ENCODE data around the gene RAMP2.

The RAMP2 gene

DNA sequence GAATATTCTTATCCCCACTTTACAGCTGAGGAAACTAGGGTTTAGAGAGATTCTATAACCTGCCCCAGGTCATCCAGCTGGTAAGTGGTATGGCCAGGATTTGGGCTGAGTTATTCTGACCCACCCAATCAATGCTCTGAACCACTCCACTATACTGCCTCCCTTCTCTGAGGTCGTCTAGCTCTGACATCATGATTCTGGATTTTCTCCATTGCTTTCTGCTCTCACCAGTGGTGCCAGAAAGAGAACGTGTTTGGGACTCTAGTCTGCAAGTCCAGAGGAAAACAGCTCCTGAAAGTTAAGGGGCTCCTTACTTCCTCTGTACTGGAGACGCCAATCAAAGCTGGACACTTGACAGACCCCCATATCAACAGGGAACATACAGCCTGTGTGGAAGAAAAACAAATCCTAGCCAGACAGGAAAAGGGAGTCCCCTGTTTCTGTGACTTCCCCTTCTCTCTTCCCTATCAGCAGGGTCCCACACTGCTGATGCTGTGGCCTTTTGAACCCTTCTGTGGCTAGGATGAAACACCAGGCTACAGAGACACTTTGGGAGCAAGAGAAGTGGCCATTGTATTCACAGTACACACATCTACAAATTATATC lies 10.2 kb upstream of the RAMP2 start:
- no peak for DNase-seq (ENCODE audit: low read depth, low spot score)
- TF ChIP-seq, protein P1, sequence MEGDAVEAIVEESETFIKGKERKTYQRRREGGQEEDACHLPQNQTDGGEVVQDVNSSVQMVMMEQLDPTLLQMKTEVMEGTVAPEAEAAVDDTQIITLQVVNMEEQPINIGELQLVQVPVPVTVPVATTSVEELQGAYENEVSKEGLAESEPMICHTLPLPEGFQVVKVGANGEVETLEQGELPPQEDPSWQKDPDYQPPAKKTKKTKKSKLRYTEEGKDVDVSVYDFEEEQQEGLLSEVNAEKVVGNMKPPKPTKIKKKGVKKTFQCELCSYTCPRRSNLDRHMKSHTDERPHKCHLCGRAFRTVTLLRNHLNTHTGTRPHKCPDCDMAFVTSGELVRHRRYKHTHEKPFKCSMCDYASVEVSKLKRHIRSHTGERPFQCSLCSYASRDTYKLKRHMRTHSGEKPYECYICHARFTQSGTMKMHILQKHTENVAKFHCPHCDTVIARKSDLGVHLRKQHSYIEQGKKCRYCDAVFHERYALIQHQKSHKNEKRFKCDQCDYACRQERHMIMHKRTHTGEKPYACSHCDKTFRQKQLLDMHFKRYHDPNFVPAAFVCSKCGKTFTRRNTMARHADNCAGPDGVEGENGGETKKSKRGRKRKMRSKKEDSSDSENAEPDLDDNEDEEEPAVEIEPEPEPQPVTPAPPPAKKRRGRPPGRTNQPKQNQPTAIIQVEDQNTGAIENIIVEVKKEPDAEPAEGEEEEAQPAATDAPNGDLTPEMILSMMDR (IDR thresholded peaks at IDR 0.05; ENCODE audit: low read depth, low read length) = no peak
- in situ Hi-C loops (cut with HindIII; ENCODE audit: low sequenced_read_pairs) = no loop called here
- no peak overlapping the region for H3K4me3 ChIP-seq (ENCODE audit: low read depth, low read length)

DNA sequence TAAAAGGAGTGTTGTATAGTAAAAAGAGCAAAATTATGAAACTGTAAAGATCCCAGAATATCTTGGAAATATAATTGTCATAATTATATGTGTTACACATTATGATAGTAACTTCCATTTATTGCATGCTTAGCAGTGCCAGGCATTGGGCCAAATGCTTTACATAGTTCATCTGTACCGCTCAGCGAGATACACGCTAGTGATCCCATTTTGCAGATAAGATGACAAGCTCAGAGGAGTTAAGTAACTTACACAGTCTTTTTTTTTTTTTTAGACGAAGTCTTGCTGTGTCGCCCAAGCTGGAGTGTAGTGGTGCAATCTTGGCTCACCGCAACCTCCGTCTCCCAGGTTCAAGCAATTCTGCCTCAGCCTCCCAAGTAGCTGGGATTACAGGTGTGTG lies 9.4 kb upstream of the RAMP2 start:
- no peak for DNase-seq (ENCODE audit: low read depth, low spot score)
- H3K4me3 ChIP-seq (ENCODE audit: low read depth, low read length) = no peak overlapping the region
- TF ChIP-seq, protein P1 (IDR thresholded peaks at IDR 0.05; ENCODE audit: low read depth, low read length) = no peak
- in situ Hi-C loops (cut with HindIII; ENCODE audit: low sequenced_read_pairs) = no loop called here

DNA sequence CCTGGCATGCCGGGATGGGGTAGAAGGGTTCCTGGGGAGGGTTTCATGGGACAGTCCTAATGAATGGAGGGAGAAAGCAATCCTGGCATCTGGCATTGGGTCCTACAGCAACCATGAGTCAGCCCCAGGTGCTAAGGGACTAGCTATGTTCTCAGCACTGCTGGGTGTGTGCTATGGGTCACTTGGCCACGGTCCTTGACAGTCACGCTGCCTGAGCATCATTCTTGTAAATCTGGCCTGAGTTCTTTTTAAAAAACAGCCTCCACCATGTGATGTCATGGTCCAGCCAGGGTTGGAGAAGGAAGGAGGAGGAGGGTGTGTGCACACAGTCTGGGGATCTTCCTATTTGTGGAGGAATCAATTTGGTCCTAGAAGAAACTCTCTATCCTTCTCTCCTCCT lies 6.2 kb upstream of the RAMP2 start:
- TF ChIP-seq, protein P1 (IDR thresholded peaks at IDR 0.05; ENCODE audit: low read depth, low read length) = no peak
- no peak overlapping the region for H3K4me3 ChIP-seq (ENCODE audit: low read depth, low read length)
- no peak for DNase-seq (ENCODE audit: low read depth, low spot score)
- in situ Hi-C loops (cut with HindIII; ENCODE audit: low sequenced_read_pairs) = no loop called here

DNA sequence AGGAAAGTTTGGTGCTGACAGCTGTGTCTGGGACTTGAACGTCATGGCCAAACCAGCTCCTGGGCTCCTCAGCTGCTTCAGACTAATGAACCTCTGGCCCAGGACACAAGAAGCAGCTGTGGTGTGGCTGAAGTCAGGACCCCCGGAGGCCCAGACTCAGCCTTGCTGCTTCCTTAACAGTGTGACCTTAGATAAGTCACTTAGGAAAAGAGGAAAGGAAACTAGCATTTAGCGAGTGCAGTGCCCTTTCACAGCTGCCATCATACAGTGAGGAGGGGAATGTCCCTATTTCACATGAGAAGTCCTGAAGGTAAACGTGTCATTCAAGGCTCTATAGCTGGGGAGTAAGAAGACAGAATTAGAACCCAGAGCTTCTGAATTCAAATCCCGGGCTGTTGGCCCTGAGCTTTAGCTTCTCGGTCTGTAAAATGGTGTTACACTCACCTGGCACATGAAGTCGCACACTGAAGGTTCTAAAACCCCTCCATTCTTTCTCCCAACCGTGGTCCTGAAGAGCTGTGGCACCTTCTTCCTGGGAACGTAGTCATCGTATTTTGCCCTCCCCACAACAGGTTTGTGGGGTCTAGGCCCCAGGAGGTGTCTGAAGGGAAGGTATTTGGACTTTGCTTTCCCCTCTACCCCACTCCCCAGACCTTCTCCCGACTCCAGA lies 910 bp upstream of the RAMP2 start:
- TF ChIP-seq, protein P1 (IDR thresholded peaks at IDR 0.05; ENCODE audit: low read depth, low read length) = no peak
- H3K4me3 ChIP-seq (ENCODE audit: low read depth, low read length) = no peak overlapping the region
- in situ Hi-C loops (cut with HindIII; ENCODE audit: low sequenced_read_pairs) = no loop called here
- no peak for DNase-seq (ENCODE audit: low read depth, low spot score)

DNA sequence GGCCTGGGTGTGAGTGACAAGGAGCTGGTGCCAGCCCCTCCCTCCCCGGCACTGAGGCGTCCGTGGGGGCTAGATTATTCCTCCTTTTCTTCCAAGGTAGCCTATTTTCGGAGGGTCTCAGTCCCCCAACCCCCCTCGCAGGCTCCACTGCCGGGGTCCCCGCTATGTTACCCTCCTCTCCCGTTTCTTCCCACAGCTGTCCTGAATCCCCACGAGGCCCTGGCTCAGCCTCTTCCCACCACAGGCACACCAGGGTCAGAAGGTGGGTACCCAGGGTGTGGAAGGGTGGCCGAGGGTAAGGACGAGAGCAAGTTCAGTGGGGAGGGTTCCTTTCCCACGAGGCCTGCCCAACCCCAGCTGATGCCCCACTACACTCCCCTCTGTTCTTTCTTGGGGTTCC lies 611 bp downstream of the RAMP2 start:
- in situ Hi-C loops (cut with HindIII; ENCODE audit: low sequenced_read_pairs) = no loop called here
- H3K4me3 ChIP-seq (ENCODE audit: low read depth, low read length) = peak overlapping the region; percentile 28
- no peak for DNase-seq (ENCODE audit: low read depth, low spot score)
- TF ChIP-seq, protein P1 (IDR thresholded peaks at IDR 0.05; ENCODE audit: low read depth, low read length) = no peak

DNA sequence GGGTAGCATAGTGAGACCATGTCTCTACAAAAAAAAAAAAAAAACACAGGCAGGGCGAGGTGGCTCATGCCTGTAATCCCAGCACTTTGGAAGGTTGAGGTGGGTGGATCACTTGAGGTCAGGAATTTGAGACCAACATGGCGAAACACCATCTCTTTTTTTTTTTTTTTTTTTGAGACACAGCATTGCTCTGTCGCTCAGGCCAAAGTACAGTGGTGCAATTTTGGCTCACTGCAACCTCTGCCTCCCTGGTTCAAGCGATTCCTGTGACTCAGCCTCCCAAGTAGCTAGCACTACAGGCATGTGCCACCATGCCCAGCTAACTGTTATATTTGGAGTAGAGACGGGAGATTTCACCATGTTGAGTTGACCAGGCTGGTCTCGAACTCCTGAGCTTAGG lies 5.1 kb downstream of the RAMP2 start:
- TF ChIP-seq, protein P1 (IDR thresholded peaks at IDR 0.05; ENCODE audit: low read depth, low read length) = no peak
- DNase-seq (ENCODE audit: low read depth, low spot score) = no peak
- H3K4me3 ChIP-seq (ENCODE audit: low read depth, low read length) = no peak overlapping the region
- in situ Hi-C loops (cut with HindIII; ENCODE audit: low sequenced_read_pairs) = no loop called here
